Epithelial cell of proximal tubule (primary cell): Measurements from ENCODE around the gene OVCA2. TPM values are rescaled to one million over a fixed set of nuclear protein-coding genes. Genes with fewer than 3 reads are reported as not detected.

Experiments used
- DNase-seq: peaks from one replicate; pipeline ENCODE4 v3.0.0-alpha.2; 2011; ENCODE audit warnings: low read depth
- H3K4me3 ChIP-seq: 2 replicates; pipeline ENCODE4 v1.5.1; 2011; ENCODE audit warnings: low read depth, mild to moderate bottlenecking, low read length
- CTCF ChIP-seq: conservative IDR thresholded peaks from 2 replicates; pipeline ENCODE4 v1.5.1; 2012; ENCODE audit warnings: low read depth, mild to moderate bottlenecking, low read length
- total RNA-seq: library from RNA; depleted of rRNA; stranded (reverse); fragments of >200 nt; gene quantifications from 2 replicates; pipeline ENCODE4 v1.2.3, GENCODE V29; 2015

The OVCA2 gene
- total RNA-seq, 1 donor from 2014 or later = 55.4 TPM

DNA sequence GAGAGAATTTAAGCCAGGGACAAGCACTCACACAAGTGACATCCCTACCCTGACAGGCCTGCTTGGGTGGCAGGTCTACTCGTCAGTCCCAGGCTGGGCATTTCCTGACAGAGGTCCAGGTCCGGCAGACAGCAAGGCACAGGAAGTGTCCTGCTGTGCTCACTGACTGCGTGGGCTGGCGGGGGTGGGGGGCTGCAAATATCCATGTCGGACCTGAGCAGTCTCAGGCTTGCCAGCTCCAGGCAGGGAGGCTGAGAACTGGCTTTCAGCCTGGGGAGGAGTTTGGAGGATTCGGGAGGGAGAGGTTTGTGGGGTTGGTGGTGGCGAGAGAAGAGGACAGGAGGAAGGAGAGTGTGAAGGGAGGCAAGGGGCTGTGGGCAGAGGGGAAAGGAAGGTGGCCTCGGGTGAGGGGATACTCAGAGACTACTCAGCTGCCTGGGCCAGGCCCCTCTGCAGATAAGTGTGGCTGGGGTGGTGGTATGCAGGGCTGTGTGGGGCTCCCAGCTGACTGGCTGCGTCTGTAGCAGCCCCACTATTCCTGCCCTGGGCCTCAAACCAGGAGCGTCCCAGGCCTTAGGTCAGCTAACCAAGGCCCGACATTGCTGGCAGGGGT is 20.9 kb downstream of the OVCA2 start:
- TF ChIP-seq CTCF = no peak
- H3K4me3 ChIP-seq = no peak overlapping the region
- no peak for DNase-seq

- no peak for DNase-seq
- TF ChIP-seq CTCF = no peak
These were observed 21.7 kb downstream of the OVCA2 start for GRCh38 chr17:2063261-2064146.

GRCh38 chr17:2064147-2064489 is 22.3 kb downstream of the OVCA2 start:
- no peak for DNase-seq
- no peak overlapping the region for H3K4me3 ChIP-seq
- no peak for TF ChIP-seq CTCF

More at GRCh38 chr17:2063261-2064146, 21.7 kb downstream of the OVCA2 start:
- no peak overlapping the region for H3K4me3 ChIP-seq

DNA sequence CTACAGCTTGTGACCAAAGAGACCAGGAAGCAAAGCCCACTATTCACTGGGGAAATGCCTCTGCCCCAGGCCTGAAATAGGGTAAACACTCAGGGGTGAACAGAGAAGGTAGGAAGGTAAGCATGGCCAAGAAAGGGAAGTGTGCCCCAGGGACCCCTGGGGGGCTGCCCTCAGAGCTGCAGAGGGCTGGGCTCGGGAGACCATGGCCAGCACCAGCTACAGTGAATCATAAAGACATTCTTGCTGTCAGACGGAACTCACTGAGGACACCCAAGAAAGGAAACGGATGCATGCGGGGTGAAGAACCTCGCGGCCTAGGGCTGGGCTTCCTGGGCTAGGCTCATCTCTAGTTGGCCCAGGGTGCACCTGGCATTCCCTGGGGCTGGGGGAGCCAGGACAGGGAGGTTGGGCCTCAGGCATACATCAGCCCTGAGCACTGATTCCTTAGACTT is 22.7 kb downstream of the OVCA2 start:
- no peak for TF ChIP-seq CTCF
- H3K4me3 ChIP-seq = no peak overlapping the region
- no peak for DNase-seq

DNA sequence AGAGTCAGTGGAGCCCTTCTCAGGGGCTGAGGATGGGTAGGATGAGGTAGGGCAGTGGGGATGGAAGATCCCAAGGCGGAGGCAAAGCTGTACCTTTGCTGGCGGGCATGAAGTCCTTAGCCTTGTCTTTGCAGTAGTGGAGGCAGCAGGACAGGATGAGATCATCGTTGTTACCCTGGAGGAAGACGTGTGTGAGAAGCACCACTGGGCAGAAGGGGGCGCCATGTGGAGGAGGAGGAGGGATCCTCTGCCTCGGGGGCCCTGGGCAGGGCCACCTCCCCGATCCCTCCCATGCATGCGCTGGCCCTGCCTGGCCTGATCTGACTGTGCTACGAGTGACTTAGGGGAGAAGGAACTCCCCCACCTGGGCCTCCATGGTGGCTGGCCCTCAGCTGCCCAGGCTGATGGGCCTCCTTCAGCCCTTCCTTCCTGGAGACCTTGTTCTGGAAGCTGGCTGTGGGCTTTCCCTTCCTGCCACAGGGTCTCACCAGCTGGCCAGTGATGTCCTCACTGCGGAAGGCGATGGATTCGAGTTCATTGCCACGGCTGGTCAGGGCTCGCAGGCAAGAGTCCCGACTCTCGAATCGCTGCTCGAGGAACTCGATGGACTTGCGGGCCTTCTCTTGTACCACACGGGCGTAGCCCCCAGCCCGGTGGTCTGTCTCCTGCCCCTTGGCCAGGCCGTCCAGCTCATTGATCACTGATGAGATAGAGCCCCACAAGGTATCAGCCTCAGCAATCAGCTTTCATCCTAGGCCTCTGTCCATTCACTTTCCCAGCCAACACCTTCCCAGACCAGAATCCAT is 23.4 kb downstream of the OVCA2 start:
- no peak for DNase-seq
- H3K4me3 ChIP-seq = no peak overlapping the region
- peak; percentile 44 for TF ChIP-seq CTCF

GRCh38 chr17:2065949-2066400 is 24.2 kb downstream of the OVCA2 start:
- no peak for DNase-seq
- no peak for TF ChIP-seq CTCF
- H3K4me3 ChIP-seq = no peak overlapping the region
